Osteoblast (primary cell): ENCODE results near the gene AAMDC. TPM values are rescaled to one million over a fixed set of nuclear protein-coding genes. Genes with fewer than 3 reads are reported as not detected.
"Not testable (repeated sequence)": the region's sequence is repeated elsewhere in the genome, so short reads cannot be mapped to it uniquely, and the experiment has no call there.

Experiments used
- DNase-seq: peaks from one replicate; pipeline ENCODE4 v3.0.0; 2011; ENCODE audit warnings: low spot score, mixed read lengths; ENCODE audit not compliant: insufficient read length; ENCODE audit errors: missing footprints
- H2AFZ ChIP-seq: 2 replicates; pipeline ENCODE4 v1.6.0; 2011; ENCODE audit warnings: mild to moderate bottlenecking, low read length
- H3K27ac ChIP-seq: 2 replicates; pipeline ENCODE4 v1.5.1; 2011; ENCODE audit warnings: mild to moderate bottlenecking, low read depth, low read length, moderate library complexity
- H3K27me3 ChIP-seq: 2 replicates; pipeline ENCODE4 v1.6.0; 2012; ENCODE audit warnings: mild to moderate bottlenecking, control low read depth, inconsistent platforms, low read length, moderate library complexity; ENCODE audit not compliant: insufficient read depth
- H3K36me3 ChIP-seq: 2 replicates; pipeline ENCODE4 v1.5.1; 2011; ENCODE audit warnings: mild to moderate bottlenecking, low read length, control low read depth, moderate library complexity; ENCODE audit not compliant: insufficient read depth
- H3K4me1 ChIP-seq: 2 replicates; pipeline ENCODE4 v1.5.1; 2011; ENCODE audit warnings: mild to moderate bottlenecking, low read length, control low read depth, moderate library complexity; ENCODE audit not compliant: insufficient read depth
- H3K4me2 ChIP-seq: 2 replicates; pipeline ENCODE4 v1.6.0; 2011; ENCODE audit warnings: mild to moderate bottlenecking, low read length; ENCODE audit not compliant: insufficient read depth
- H3K4me3 ChIP-seq: fragments of 200-600 bp; sonication (generic); 3 replicates; pipeline ENCODE4 v1.5.1; 2012; ENCODE audit warnings: mild to moderate bottlenecking, low read length, inconsistent platforms; ENCODE audit not compliant: insufficient read depth
- H3K79me2 ChIP-seq: 2 replicates; pipeline ENCODE4 v1.6.0; 2012; ENCODE audit warnings: mild to moderate bottlenecking, low read length, control low read depth, inconsistent platforms; ENCODE audit not compliant: insufficient read depth
- H3K9me3 ChIP-seq: 2 replicates; pipeline ENCODE4 v1.5.1; 2011; ENCODE audit warnings: low read depth, low read length, control low read depth
- H4K20me1 ChIP-seq: 2 replicates; pipeline ENCODE4 v1.6.0; 2012; ENCODE audit warnings: mild to moderate bottlenecking, low read length, control low read depth; ENCODE audit not compliant: insufficient read depth
- CTCF ChIP-seq: IDR thresholded peaks from 2 replicates; pipeline ENCODE4 v1.5.1; 2011; ENCODE audit warnings: mild to moderate bottlenecking, low read depth, low read length, moderate library complexity; ENCODE audit errors: extremely low read depth
- total RNA-seq: library from RNA; depleted of rRNA; stranded (reverse); fragments of >200 nt; gene quantifications from 2 replicates; pipeline ENCODE4 v1.2.3, GENCODE V29; 2012

The AAMDC gene
- total RNA-seq, 1 donor: 14.8 TPM

- no peak for DNase-seq
- H2AFZ ChIP-seq: no peak overlapping the region
- no peaks in the 10 kb centered on the region for H4K20me1 ChIP-seq
- no peaks in the 10 kb centered on the region for H3K79me2 ChIP-seq
- no peak overlapping the region for H3K27ac ChIP-seq
- H3K9me3 ChIP-seq: no peaks in the 10 kb centered on the region
- H3K4me2 ChIP-seq: no peak overlapping the region
- peaks cover 15% of the 10 kb centered on the region for H3K36me3 ChIP-seq
- H3K27me3 ChIP-seq: no peaks in the 10 kb centered on the region
- peaks cover 26% of the 10 kb centered on the region for H3K4me1 ChIP-seq
- no peak overlapping the region for H3K4me3 ChIP-seq
- no peak for TF ChIP-seq CTCF
These were observed 65.5 kb downstream of the AAMDC start for GRCh38 chr11:77886401-77886800.

- H3K27me3 ChIP-seq, H3K27ac ChIP-seq, H3K4me2 ChIP-seq, H3K4me3 ChIP-seq, H4K20me1 ChIP-seq, DNase-seq, H3K9me3 ChIP-seq, H2AFZ ChIP-seq, H3K79me2 ChIP-seq: not testable (repeated sequence)
- Histone ChIP-seq H3K36me3 (peaks cover 11% of the 10 kb centered on the region), H3K4me1 (peaks cover 17% of the 10 kb centered on the region)
These were observed 68.1 kb downstream of the AAMDC start for GRCh38 chr11:77889045-77889444.

DNA sequence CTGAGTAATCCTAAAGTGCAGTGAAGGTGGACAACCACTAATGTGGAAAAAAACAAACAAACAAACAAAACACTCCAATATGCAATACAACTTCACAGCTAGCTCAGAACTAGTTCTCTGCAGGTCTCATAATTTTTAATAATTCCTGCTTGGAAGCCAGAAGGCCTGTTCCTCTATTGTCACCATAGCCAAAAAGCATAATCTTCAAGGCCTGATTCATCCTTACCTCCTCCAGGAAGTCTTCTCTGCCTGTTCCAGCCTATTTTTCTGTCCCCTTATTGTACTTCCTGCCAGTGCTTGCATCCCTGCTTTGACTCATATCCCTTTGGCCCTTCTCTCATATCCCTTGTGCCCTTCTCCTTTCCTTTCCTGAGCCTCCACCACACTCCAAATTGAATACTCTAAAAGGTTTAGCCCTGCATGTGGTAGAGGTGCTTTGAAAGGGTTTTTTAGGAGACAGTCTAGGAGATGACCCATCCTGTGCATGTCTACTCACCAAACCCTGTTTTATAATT lies 69.2 kb downstream of the AAMDC start:
- H3K4me3 ChIP-seq, H2AFZ ChIP-seq, H3K4me1 ChIP-seq, H3K79me2 ChIP-seq, H3K4me2 ChIP-seq, H4K20me1 ChIP-seq, H3K9me3 ChIP-seq, DNase-seq, H3K27me3 ChIP-seq: not testable (repeated sequence)
- peaks cover 11% of the 10 kb centered on the region for H3K36me3 ChIP-seq
- H3K27ac ChIP-seq: peak overlapping the region; percentile 33

DNA sequence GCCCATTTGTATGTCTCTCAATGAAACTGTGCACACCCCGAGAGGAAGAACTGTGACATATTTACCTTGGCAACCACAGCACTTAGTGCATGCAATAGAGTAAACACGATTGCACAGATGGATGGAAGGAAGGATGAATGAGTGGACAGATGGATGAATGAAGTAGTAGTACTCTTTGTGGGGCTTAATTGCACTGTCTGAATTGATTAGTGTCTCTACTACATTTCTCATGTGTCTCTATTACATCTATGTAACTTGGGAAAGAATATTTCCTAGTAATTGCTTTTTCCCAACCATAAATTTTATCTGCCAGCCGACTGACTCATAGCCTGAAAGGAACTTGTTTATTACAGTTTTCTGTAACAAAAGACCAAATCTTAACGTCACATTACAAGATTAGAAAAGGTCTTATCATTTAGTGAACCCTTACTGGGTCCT lies 69.7 kb downstream of the AAMDC start:
- H2AFZ ChIP-seq, H3K79me2 ChIP-seq, H3K27me3 ChIP-seq, H3K4me3 ChIP-seq, H3K4me1 ChIP-seq, DNase-seq, H3K9me3 ChIP-seq, H3K4me2 ChIP-seq, H4K20me1 ChIP-seq: not testable (repeated sequence)
- Histone ChIP-seq H3K27ac (peak overlapping the region; percentile 53), H3K36me3 (peaks cover 11% of the 10 kb centered on the region)

DNA sequence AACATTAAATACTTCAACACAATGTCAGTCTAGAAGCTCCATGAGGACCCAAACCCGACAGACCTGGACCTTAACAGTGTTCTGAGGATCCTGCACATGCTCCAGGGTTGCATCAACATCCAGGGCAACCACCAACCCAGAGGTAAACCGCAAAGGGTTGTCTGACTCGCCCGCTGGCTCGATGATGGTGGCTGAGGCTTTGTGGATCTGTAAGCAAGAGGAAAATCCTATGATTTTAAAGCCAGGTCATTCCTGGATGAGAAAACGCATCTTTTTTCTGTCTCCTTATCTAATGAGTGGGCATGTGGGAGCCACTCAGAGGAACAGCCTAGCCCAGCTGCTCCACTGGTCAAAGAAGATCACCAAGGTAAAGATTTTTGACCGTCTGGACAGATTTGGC lies 70.3 kb downstream of the AAMDC start:
- not testable (repeated sequence) for H3K9me3 ChIP-seq, H3K4me3 ChIP-seq, H3K27me3 ChIP-seq, H3K36me3 ChIP-seq, H4K20me1 ChIP-seq, H3K4me2 ChIP-seq, H3K79me2 ChIP-seq, H3K4me1 ChIP-seq, H2AFZ ChIP-seq, DNase-seq
- H3K27ac ChIP-seq: peak overlapping the region; percentile 53

DNA sequence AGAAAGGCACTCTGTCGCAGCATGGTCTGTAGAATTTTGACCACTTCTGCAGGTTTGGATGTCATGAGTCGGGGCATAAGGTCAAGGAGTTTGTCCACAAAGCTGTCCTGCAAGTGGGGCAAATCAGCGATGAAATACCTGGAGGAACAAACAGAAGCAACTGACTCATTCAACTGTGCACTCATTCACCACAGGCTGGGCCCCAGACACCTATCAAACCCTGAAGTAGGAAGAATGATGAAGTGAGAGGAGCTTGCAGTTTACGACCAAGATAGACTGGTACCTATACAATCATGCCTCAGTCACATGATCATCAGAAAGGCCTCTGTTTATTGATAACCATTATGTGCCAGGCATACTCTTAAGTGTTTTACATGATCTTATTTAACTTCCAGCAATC lies 70.8 kb downstream of the AAMDC start:
- not testable (repeated sequence) for H2AFZ ChIP-seq, H3K36me3 ChIP-seq, H3K27ac ChIP-seq, H4K20me1 ChIP-seq, H3K79me2 ChIP-seq, H3K4me1 ChIP-seq, H3K4me2 ChIP-seq, H3K9me3 ChIP-seq, H3K27me3 ChIP-seq, DNase-seq, H3K4me3 ChIP-seq

DNA sequence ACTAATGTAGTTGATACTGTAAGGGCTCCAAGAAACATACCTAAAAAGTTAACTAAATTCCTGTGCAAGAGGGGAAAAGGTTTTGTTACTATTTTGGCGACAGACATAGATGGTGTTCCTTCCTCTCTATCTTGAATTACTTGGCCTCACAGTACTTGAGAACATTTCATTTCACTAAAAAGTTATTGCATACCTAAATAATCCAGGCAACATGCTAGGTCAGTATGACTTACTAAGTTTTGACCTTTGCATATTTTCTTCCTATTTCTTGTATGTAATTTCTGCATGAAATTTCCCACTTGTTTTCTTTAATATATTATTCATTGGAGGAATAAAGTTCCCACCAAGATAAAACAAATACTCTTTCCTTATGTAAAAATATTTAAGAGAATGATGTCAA lies 74.0 kb downstream of the AAMDC start:
- H3K4me1 ChIP-seq, H3K79me2 ChIP-seq, H3K27me3 ChIP-seq, H3K4me2 ChIP-seq, H4K20me1 ChIP-seq, DNase-seq, H3K36me3 ChIP-seq, H3K9me3 ChIP-seq, H3K4me3 ChIP-seq, H3K27ac ChIP-seq, H2AFZ ChIP-seq: not testable (repeated sequence)
